GM19438 (cell line): Measurements from ENCODE around the gene ZNF318.
"Not testable (repeated sequence)": the region's sequence is repeated elsewhere in the genome, so short reads cannot be mapped to it uniquely, and the experiment has no call there.

Source experiments
- ATAC-seq: cut with Tn5 transposase; IDR thresholded peaks from one replicate; pipeline ENCODE4 v1.9.1; 2021; ENCODE audit warnings: low read depth; ENCODE audit not compliant: unreplicated experiment

Gene ZNF318

GRCh38 chr6:43369174-43370002, at the start of gene ZNF318:
Gene ZNF318, minus strand, starts transcription at chr6:43369647. Its CDS starts 282 bp downstream, at chr6:43369365.
- ATAC-seq = peak; percentile 80

- no peak for ATAC-seq
These were observed 47.5 kb upstream of the ZNF318 start for GRCh38 chr6:43416935-43417334.

- ATAC-seq = not testable (repeated sequence)
These were observed 45.8 kb upstream of the ZNF318 start for GRCh38 chr6:43415275-43415674.

GRCh38 chr6:43413002-43413401, 43.6 kb upstream of the ZNF318 start:
- ATAC-seq = no peak

- no peak for ATAC-seq
These were observed 43.1 kb upstream of the ZNF318 start for GRCh38 chr6:43412541-43412940.

- not testable (repeated sequence) for ATAC-seq
These were observed 41.3 kb upstream of the ZNF318 start for GRCh38 chr6:43410776-43411175.

- ATAC-seq = no peak
These were observed 38.8 kb upstream of the ZNF318 start for GRCh38 chr6:43408259-43408658.

- ATAC-seq = no peak
These were observed 37.8 kb upstream of the ZNF318 start for GRCh38 chr6:43407296-43407695.

- ATAC-seq = no peak
These were observed 35.9 kb upstream of the ZNF318 start for GRCh38 chr6:43405354-43405753.

- no peak for ATAC-seq
These were observed 33.4 kb upstream of the ZNF318 start for GRCh38 chr6:43402820-43403219.

GRCh38 chr6:43401730-43402129, 32.3 kb upstream of the ZNF318 start:
- ATAC-seq = no peak

GRCh38 chr6:43399932-43400487, 30.6 kb upstream of the ZNF318 start:
- ATAC-seq = no peak

- no peak for ATAC-seq
These were observed 27.1 kb upstream of the ZNF318 start for GRCh38 chr6:43396408-43397149.

GRCh38 chr6:43395776-43396175, 26.3 kb upstream of the ZNF318 start:
- ATAC-seq = no peak

GRCh38 chr6:43394982-43395381, 25.5 kb upstream of the ZNF318 start:
- ATAC-seq = no peak

- no peak for ATAC-seq
These were observed 24.2 kb upstream of the ZNF318 start for GRCh38 chr6:43393602-43394001.

GRCh38 chr6:43393133-43393532, 23.7 kb upstream of the ZNF318 start:
- not testable (repeated sequence) for ATAC-seq

GRCh38 chr6:43391440-43392031, 22.1 kb upstream of the ZNF318 start:
- no peak for ATAC-seq

- ATAC-seq = not testable (repeated sequence)
These were observed 21.4 kb upstream of the ZNF318 start for GRCh38 chr6:43390753-43391439.

GRCh38 chr6:43389730-43390295, 20.4 kb upstream of the ZNF318 start:
- ATAC-seq = no peak
